ENCODE data around the gene GANC. TPM values are rescaled to one million over a fixed set of nuclear protein-coding genes. Genes with fewer than 3 reads are reported as not detected.

The GANC gene
- total and polyA plus RNA-seq, 2 experiments from 2014 or later, result 7.4 to 12.6 TPM

GRCh38 chr15:42285034-42285433 lies 12.0 kb downstream of the GANC start (continued):
- TF ChIP-seq, protein P1, sequence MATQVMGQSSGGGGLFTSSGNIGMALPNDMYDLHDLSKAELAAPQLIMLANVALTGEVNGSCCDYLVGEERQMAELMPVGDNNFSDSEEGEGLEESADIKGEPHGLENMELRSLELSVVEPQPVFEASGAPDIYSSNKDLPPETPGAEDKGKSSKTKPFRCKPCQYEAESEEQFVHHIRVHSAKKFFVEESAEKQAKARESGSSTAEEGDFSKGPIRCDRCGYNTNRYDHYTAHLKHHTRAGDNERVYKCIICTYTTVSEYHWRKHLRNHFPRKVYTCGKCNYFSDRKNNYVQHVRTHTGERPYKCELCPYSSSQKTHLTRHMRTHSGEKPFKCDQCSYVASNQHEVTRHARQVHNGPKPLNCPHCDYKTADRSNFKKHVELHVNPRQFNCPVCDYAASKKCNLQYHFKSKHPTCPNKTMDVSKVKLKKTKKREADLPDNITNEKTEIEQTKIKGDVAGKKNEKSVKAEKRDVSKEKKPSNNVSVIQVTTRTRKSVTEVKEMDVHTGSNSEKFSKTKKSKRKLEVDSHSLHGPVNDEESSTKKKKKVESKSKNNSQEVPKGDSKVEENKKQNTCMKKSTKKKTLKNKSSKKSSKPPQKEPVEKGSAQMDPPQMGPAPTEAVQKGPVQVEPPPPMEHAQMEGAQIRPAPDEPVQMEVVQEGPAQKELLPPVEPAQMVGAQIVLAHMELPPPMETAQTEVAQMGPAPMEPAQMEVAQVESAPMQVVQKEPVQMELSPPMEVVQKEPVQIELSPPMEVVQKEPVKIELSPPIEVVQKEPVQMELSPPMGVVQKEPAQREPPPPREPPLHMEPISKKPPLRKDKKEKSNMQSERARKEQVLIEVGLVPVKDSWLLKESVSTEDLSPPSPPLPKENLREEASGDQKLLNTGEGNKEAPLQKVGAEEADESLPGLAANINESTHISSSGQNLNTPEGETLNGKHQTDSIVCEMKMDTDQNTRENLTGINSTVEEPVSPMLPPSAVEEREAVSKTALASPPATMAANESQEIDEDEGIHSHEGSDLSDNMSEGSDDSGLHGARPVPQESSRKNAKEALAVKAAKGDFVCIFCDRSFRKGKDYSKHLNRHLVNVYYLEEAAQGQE (IDR thresholded peaks at IDR 0.05; ENCODE audit: unreplicated experiment), result no peak
- TF ChIP-seq NANOG (IDR thresholded peaks at IDR 0.05; ENCODE audit: borderline replicate concordance), result no peak
- no peak for TF ChIP-seq CREB1 (CRISPR knock-in tag; IDR thresholded peaks at IDR 0.05; ENCODE audit: low read depth)
- TF ChIP-seq STAT1 (IDR thresholded peaks at IDR 0.05; ENCODE audit: unreplicated experiment), result no peak
- TF ChIP-seq EZH2 (IDR thresholded peaks at IDR 0.05; ENCODE audit: low read depth, unreplicated experiment), result no peak
- TF ChIP-seq, protein P2, sequence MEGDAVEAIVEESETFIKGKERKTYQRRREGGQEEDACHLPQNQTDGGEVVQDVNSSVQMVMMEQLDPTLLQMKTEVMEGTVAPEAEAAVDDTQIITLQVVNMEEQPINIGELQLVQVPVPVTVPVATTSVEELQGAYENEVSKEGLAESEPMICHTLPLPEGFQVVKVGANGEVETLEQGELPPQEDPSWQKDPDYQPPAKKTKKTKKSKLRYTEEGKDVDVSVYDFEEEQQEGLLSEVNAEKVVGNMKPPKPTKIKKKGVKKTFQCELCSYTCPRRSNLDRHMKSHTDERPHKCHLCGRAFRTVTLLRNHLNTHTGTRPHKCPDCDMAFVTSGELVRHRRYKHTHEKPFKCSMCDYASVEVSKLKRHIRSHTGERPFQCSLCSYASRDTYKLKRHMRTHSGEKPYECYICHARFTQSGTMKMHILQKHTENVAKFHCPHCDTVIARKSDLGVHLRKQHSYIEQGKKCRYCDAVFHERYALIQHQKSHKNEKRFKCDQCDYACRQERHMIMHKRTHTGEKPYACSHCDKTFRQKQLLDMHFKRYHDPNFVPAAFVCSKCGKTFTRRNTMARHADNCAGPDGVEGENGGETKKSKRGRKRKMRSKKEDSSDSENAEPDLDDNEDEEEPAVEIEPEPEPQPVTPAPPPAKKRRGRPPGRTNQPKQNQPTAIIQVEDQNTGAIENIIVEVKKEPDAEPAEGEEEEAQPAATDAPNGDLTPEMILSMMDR (conservative IDR thresholded peaks at IDR 0.05; ENCODE audit: low read depth in 2 of 2), result no peak
- TF ChIP-seq EZH2phosphoT487 (IDR thresholded peaks at IDR 0.05; ENCODE audit: unreplicated experiment), result no peak
- TF ChIP-seq ZNF331 (CRISPR knock-in tag; IDR thresholded peaks at IDR 0.05; ENCODE audit: low read depth), result no peak
- TF ChIP-seq, protein P3, sequence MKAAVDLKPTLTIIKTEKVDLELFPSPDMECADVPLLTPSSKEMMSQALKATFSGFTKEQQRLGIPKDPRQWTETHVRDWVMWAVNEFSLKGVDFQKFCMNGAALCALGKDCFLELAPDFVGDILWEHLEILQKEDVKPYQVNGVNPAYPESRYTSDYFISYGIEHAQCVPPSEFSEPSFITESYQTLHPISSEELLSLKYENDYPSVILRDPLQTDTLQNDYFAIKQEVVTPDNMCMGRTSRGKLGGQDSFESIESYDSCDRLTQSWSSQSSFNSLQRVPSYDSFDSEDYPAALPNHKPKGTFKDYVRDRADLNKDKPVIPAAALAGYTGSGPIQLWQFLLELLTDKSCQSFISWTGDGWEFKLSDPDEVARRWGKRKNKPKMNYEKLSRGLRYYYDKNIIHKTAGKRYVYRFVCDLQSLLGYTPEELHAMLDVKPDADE (IDR thresholded peaks at IDR 0.05), result no peak
- TF ChIP-seq JUNB (IDR thresholded peaks at IDR 0.05; ENCODE audit: unreplicated experiment), result no peak
- no peak for TF ChIP-seq POLR2AphosphoS5 (IDR thresholded peaks at IDR 0.05; ENCODE audit: low read depth)
- no peak for TF ChIP-seq ZNF114 (CRISPR knock-in tag; IDR thresholded peaks at IDR 0.05)

GRCh38 chr15:42286445-42287029 lies 13.5 kb downstream of the GANC start:
- no peak for ATAC-seq
- Histone ChIP-seq H3F3A (replicated peaks; ENCODE audit: low read depth) (no peaks in the 10 kb centered on the region), H4K20me1 (replicated peaks; ENCODE audit: insufficient read depth) (no peaks in the 10 kb centered on the region)
- TF ChIP-seq ZNF462 (CRISPR knock-in tag; IDR thresholded peaks at IDR 0.05), result no peak
- no peak for TF ChIP-seq EZH2phosphoT487 (IDR thresholded peaks at IDR 0.05; ENCODE audit: unreplicated experiment)
- TF ChIP-seq ZNF114 (CRISPR knock-in tag; IDR thresholded peaks at IDR 0.05), result no peak

More at GRCh38 chr15:42286445-42287029, 13.5 kb downstream of the GANC start:
- H3K4me1 Mint-ChIP-seq, result no peaks in the 10 kb centered on the region
- no peaks in the 10 kb centered on the region for H3K36me3 ChIP-seq (ENCODE audit: insufficient read depth)
- no peak overlapping the region for H3K4me3 ChIP-seq
- no peak for DNase-seq (ENCODE audit: low spot score)
- H3K27me3 ChIP-seq (ENCODE audit: insufficient read depth), result no peaks in the 10 kb centered on the region
- H3K9me3 Mint-ChIP-seq, result no peaks in the 10 kb centered on the region
- no peaks in the 10 kb centered on the region for H3K9me2 ChIP-seq (ENCODE audit: insufficient read depth)
- no peaks in the 10 kb centered on the region for H3K36me3 Mint-ChIP-seq (ENCODE audit: low read depth)
- no peak overlapping the region for H3K4me2 ChIP-seq
- H3K79me2 ChIP-seq (replicated peaks; ENCODE audit: insufficient read depth), result no peaks in the 10 kb centered on the region
- H3K27ac Mint-ChIP-seq, result no peak overlapping the region
- H3K27ac ChIP-seq (ENCODE audit: low read depth), result no peak overlapping the region
- H3K27me3 Mint-ChIP-seq (ENCODE audit: insufficient read depth, low read depth, poor library complexity), result no peaks in the 10 kb centered on the region
- H3K4me1 ChIP-seq (ENCODE audit: insufficient read depth), result no peaks in the 10 kb centered on the region
- H3K4me3 Mint-ChIP-seq, result no peak overlapping the region
- no peak overlapping the region for H2AFZ ChIP-seq

Measured in GM23338 (cell line).